Stomach (tissue), 4 donors: Measurements from ENCODE around the gene ZNF622.

Experiments
- CTCF ChIP-seq, 7 experiments: fragments of 450-650 bp in 4 of 7; fragments of 200-600 bp in 3 of 7; sonication (generic) in 3 of 7; IDR thresholded peaks; one replicate each; pipeline ENCODE4 v1.5.1; 2016 to 2019; ENCODE audit warnings: antibody characterized with exemption in 7 of 7, control low read depth in 2 of 7, mild to moderate bottlenecking in 1 of 7
- POLR2A ChIP-seq, 4 donors: fragments of 450-650 bp; IDR thresholded peaks; one replicate each; pipeline ENCODE4 v1.6.1; 2016; ENCODE audit warnings: antibody characterized with exemption in 4 of 4, control low read depth in 2 of 4, mild to moderate bottlenecking in 1 of 4, moderate library complexity in 1 of 4
- POLR2AphosphoS5 ChIP-seq, 3 donors: sonication (generic); formaldehyde crosslinking; IDR thresholded peaks; one replicate each; pipeline ENCODE4 v1.6.1; 2016; ENCODE audit warnings: antibody characterized with exemption in 3 of 3

GRCh38 chr5:16497546-16497945 lies 31.9 kb upstream of the ZNF622 start:
- no peak for TF ChIP-seq CTCF (IDR thresholded peaks at IDR 0.05)
- TF ChIP-seq POLR2AphosphoS5 (IDR thresholded peaks at IDR 0.05): no peak
- TF ChIP-seq POLR2A (IDR thresholded peaks at IDR 0.05): no peak
